ENCODE measurements around the gene STOM.
A peak's percentile ranks its signal among the peaks of the same experiment; 100 is the strongest.

Gene STOM

DNA sequence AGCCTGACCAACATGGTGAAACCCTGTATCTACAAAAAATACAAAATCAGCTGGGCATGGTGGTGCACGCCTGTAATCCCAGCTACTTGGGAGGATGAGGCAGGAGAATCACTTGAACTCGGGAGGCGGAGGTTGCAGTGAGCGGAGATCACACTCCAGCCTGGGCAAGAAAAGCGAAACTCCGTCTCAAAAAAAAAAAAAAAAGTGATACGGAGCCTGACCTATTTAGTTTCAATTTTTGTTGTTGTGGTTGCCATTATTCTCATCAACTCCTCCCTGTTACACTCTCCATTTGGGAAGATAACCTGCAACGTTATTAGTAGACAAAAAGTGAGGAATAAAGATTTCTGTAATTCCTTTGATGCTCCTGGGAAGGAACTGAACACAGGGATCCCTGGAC, 1.3 kb downstream of the STOM start:
- Histone ChIP-seq H3K4me3 (ENCODE audit: low read depth, low read length) (peak overlapping the region; percentile 67), H3K27ac (ENCODE audit: low read depth, low read length) (no peak overlapping the region), H3K36me3 (ENCODE audit: control insufficient read depth, insufficient read depth, low read length) (no peaks in the 10 kb centered on the region), H3K9me3 (ENCODE audit: control insufficient read depth, insufficient read depth, low read depth, low read length) (no peaks in the 10 kb centered on the region), H3K27me3 (ENCODE audit: control insufficient read depth, insufficient read depth, low read length) (peaks cover 12% of the 10 kb centered on the region), H3K9ac (ENCODE audit: low read length) (no peak overlapping the region), H3K4me1 (ENCODE audit: control insufficient read depth, insufficient read depth, low read length) (peaks cover 31% of the 10 kb centered on the region)

DNA sequence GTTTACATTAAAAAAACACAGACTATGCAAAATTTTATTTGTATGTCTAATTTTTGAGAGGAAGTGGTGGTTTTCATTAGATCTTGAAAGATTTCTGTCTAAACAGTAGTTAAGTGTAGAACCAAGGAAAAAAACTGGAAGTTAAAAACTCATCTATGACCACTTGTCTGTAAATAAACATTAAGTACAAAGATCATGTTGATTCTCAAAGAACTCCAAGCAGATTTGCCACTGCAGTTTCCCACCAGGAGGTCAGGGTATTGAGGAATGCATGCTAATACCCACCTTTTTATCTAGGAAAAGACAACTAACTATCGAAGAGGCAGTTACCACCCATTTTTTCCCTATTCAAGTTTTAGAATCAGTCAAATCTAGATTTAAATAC, 1.9 kb downstream of the STOM start:
- Histone ChIP-seq H3K36me3 (ENCODE audit: control insufficient read depth, insufficient read depth, low read length) (no peaks in the 10 kb centered on the region), H3K27ac (ENCODE audit: low read depth, low read length) (peak overlapping the region; percentile 35; the same call in 1 of the 2 replicates), H3K4me3 (ENCODE audit: low read depth, low read length) (peak overlapping the region; percentile 16; the same call in 1 of the 2 replicates), H3K9me3 (ENCODE audit: control insufficient read depth, insufficient read depth, low read depth, low read length) (no peaks in the 10 kb centered on the region), H3K4me1 (ENCODE audit: control insufficient read depth, insufficient read depth, low read length) (peaks cover 29% of the 10 kb centered on the region), H3K27me3 (ENCODE audit: control insufficient read depth, insufficient read depth, low read length) (peaks cover 12% of the 10 kb centered on the region), H3K9ac (ENCODE audit: low read length) (no peak overlapping the region)

DNA sequence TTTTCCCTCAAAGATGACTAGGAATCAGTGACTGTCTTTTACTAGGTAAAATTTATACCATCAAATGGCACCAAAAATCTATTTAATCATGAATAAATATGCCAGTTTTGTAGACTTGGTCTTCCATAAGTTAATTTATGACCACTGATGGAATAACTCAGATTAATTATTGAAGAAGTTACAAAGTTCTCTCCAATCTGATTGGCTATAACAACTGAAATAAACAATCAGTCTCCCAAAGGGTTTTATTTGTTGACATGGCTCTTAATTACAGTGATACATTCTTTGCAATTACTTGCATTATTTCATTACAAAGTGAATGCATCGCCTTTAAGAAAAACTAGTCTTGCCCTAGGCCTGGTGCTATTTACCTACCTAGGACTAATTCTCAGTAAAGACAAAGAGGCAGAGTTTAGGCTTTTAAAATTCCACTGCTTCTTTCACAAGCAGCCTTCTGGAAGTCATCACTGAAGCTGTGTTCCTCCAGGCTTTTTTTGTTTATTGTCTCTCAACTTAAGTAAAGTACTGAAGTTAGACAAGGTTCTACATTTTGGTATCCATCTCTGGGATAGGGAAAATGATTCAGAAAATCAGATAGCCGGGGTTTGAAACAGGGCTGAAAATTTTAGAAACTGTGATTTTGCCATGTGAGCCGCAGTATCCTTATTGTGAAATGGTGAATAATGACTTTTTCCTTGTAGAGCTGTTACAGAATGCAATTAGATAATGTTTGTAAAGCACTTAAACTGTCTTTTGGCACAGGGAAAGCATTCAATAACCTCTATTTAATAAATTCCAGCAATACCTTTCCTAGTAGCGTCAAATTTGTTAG, 2.5 kb downstream of the STOM start:
- H3K9me3 ChIP-seq (ENCODE audit: control insufficient read depth, insufficient read depth, low read depth, low read length) = no peaks in the 10 kb centered on the region
- peaks cover 12% of the 10 kb centered on the region for H3K27me3 ChIP-seq (ENCODE audit: control insufficient read depth, insufficient read depth, low read length)
- H3K4me1 ChIP-seq (ENCODE audit: control insufficient read depth, insufficient read depth, low read length) = peaks cover 27% of the 10 kb centered on the region
- H3K36me3 ChIP-seq (ENCODE audit: control insufficient read depth, insufficient read depth, low read length) = no peaks in the 10 kb centered on the region
- H3K4me3 ChIP-seq (ENCODE audit: low read depth, low read length) = peak overlapping the region; percentile 16; the same call in 1 of the 2 replicates
- peak overlapping the region; percentile 35; the same call in 1 of the 2 replicates for H3K27ac ChIP-seq (ENCODE audit: low read depth, low read length)
- H3K9ac ChIP-seq (ENCODE audit: low read length) = no peak overlapping the region

DNA sequence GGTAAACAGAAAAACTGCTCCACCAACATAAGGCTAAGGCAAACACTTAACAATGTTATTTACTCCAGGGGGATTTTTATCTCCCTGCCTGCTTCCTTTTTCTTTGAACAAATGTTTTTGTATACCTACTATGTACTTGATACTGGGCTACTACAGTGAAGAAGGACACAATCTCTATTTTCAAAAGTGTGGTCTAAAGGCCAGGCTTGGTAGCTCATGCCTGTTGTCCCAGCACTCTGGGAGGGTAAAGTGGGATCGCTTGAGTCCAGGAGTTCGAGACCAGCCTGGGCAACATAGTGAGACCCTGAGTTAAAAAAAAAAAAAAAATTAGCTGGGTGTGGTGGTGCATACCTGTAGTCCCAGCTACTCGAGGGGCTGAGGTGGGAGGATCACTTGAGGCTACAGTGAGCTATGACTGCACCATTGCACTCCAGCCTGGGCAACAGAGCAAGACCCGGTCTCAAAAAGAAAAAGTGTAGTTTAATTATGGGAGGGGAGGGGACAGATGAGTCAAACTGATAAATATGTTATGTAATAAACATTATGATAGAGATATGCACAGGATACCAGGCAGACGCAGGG, 3.3 kb downstream of the STOM start:
- H3K36me3 ChIP-seq (ENCODE audit: control insufficient read depth, insufficient read depth, low read length) = no peaks in the 10 kb centered on the region
- peaks cover 27% of the 10 kb centered on the region for H3K4me1 ChIP-seq (ENCODE audit: control insufficient read depth, insufficient read depth, low read length)
- H3K4me3 ChIP-seq (ENCODE audit: low read depth, low read length) = no peak overlapping the region
- H3K9ac ChIP-seq (ENCODE audit: low read length) = no peak overlapping the region
- no peaks in the 10 kb centered on the region for H3K9me3 ChIP-seq (ENCODE audit: control insufficient read depth, insufficient read depth, low read depth, low read length)
- peaks cover 12% of the 10 kb centered on the region for H3K27me3 ChIP-seq (ENCODE audit: control insufficient read depth, insufficient read depth, low read length)
- no peak overlapping the region for H3K27ac ChIP-seq (ENCODE audit: low read depth, low read length)

DNA sequence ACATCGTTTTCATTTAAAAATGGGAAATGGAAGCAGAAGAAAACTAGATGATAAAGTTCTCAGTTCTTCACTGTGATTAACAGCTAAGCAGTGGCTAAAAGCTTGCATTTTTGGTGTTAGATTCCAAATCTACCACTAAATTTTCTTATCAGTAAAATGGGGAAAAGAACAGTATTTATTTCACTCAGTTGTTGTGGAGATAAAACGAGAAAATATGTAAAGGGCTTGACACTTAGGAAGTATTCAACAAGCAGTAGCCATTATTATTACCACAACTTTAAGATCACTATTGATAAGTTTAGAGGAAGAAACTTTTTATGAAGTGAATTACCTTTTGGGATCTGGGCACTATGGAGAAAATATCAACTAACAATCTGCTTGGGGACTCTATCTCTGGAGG, 4.5 kb downstream of the STOM start:
- no peak overlapping the region for H3K27ac ChIP-seq (ENCODE audit: low read depth, low read length)
- peaks cover 27% of the 10 kb centered on the region for H3K4me1 ChIP-seq (ENCODE audit: control insufficient read depth, insufficient read depth, low read length)
- H3K36me3 ChIP-seq (ENCODE audit: control insufficient read depth, insufficient read depth, low read length) = no peaks in the 10 kb centered on the region
- H3K9me3 ChIP-seq (ENCODE audit: control insufficient read depth, insufficient read depth, low read depth, low read length) = no peaks in the 10 kb centered on the region
- no peak overlapping the region for H3K9ac ChIP-seq (ENCODE audit: low read length)
- peaks cover 12% of the 10 kb centered on the region for H3K27me3 ChIP-seq (ENCODE audit: control insufficient read depth, insufficient read depth, low read length)
- no peak overlapping the region for H3K4me3 ChIP-seq (ENCODE audit: low read depth, low read length)

DNA sequence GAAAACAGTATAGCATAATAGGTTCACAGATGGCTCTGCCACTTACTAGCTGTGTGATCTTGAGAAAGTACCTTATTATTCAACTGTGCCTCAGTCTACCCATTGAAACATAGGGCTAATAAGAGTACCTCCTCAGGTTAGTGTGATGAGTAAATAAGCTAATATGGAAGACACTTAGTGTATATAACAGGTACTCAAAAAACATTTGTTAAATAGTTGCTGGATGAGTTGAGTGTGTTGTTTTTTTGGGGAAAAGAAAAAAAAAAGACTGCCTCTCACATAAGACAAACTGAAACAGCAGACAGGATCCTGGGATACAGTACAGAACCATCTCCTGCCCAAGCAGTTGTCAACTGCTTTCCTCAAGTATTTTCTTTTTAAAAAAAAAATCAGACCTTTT, 5.2 kb downstream of the STOM start:
- H3K9me3 ChIP-seq (ENCODE audit: control insufficient read depth, insufficient read depth, low read depth, low read length) = no peaks in the 10 kb centered on the region
- H3K4me3 ChIP-seq (ENCODE audit: low read depth, low read length) = no peak overlapping the region
- H3K27ac ChIP-seq (ENCODE audit: low read depth, low read length) = no peak overlapping the region
- H3K9ac ChIP-seq (ENCODE audit: low read length) = no peak overlapping the region
- peaks cover 11% of the 10 kb centered on the region for H3K27me3 ChIP-seq (ENCODE audit: control insufficient read depth, insufficient read depth, low read length)
- no peaks in the 10 kb centered on the region for H3K36me3 ChIP-seq (ENCODE audit: control insufficient read depth, insufficient read depth, low read length)
- H3K4me1 ChIP-seq (ENCODE audit: control insufficient read depth, insufficient read depth, low read length) = peaks cover 27% of the 10 kb centered on the region

DNA sequence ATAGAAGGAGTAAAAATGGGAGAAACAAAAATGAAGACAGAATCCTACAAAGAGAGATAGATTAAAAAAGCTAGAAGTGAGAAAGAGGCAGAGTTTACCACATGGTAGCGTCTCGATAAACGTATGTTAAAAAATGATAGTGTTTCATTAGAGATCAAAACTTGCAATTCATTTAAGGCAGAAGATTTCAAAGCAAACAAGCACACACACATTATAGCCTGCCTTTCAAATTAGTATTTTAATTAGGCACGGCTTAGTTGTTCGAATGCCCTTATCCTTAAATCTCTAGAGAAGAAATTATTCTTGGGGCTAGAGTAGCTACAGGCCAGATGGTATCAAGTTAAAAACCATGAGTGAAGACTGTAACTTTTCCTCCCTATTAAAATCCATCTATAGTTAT, 6.0 kb downstream of the STOM start:
- Histone ChIP-seq H3K4me1 (ENCODE audit: control insufficient read depth, insufficient read depth, low read length) (peaks cover 25% of the 10 kb centered on the region), H3K9me3 (ENCODE audit: control insufficient read depth, insufficient read depth, low read depth, low read length) (no peaks in the 10 kb centered on the region), H3K27me3 (ENCODE audit: control insufficient read depth, insufficient read depth, low read length) (peaks cover 3% of the 10 kb centered on the region), H3K4me3 (ENCODE audit: low read depth, low read length) (no peak overlapping the region), H3K9ac (ENCODE audit: low read length) (no peak overlapping the region), H3K36me3 (ENCODE audit: control insufficient read depth, insufficient read depth, low read length) (no peaks in the 10 kb centered on the region), H3K27ac (ENCODE audit: low read depth, low read length) (no peak overlapping the region)

DNA sequence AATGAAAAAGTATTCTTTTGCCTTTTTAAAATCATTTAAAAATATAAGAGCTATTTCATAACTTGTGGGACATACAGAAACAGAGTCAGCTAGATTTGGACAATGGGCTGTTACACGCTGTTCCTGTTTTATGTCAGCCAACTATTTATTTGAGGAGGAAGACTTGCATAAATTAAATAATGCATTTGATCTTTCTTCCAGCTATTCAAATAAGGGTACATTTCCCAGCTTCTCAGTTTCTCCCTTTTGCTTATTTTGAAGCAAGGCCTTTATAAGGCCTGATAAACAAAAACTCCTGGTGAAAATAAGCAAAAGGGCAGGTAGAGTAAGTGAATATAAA, 6.5 kb downstream of the STOM start:
- Histone ChIP-seq H3K27me3 (ENCODE audit: control insufficient read depth, insufficient read depth, low read length) (no peaks in the 10 kb centered on the region), H3K4me3 (ENCODE audit: low read depth, low read length) (no peak overlapping the region)

DNA sequence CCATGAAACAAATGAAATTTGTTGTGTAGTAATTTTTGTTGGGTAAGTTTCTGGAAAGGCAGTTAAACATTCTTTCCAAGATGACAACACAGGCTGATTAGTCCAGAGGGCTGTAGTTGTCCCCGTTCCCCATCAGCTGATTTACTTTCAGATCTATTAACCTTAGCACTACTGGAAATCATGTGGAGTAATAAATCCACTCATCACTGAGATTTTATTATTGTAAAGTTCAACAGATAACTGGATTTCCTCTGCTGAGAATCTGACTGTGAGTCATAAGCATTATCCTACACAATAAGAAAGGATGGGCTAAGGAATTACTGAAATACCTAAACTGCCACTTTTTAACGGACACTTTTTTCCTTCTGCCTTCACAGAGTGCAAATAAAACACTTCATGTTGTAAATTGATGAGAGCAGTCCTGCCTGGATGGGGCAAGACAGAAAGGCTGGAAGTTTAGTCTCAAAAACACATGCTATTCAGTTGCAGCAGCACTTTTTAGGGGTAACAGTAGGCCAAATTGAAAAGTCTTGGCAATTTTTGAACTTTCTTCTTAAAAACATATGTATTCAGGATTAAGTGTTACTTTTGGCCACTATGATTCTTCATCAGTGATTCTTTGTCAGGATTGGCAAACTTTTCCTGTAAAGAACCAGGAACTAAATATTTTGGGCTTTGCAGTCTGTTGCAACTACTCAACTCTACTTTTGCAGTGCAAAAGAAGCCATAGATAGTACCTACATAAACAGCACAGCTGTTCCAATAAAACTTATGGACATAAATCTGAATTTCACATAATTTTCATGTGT, 7.0 kb downstream of the STOM start:
- no peaks in the 10 kb centered on the region for H3K27me3 ChIP-seq (ENCODE audit: control insufficient read depth, insufficient read depth, low read length)
- H3K27ac ChIP-seq (ENCODE audit: low read depth, low read length) = no peak overlapping the region
- peaks cover 18% of the 10 kb centered on the region for H3K4me1 ChIP-seq (ENCODE audit: control insufficient read depth, insufficient read depth, low read length)
- H3K9me3 ChIP-seq (ENCODE audit: control insufficient read depth, insufficient read depth, low read depth, low read length) = no peaks in the 10 kb centered on the region
- no peaks in the 10 kb centered on the region for H3K36me3 ChIP-seq (ENCODE audit: control insufficient read depth, insufficient read depth, low read length)
- no peak overlapping the region for H3K4me3 ChIP-seq (ENCODE audit: low read depth, low read length)
- no peak overlapping the region for H3K9ac ChIP-seq (ENCODE audit: low read length)

More for the DNA sequence above, 6.5 kb downstream of the STOM start:
- Histone ChIP-seq H3K27ac (ENCODE audit: low read depth, low read length) (no peak overlapping the region), H3K4me1 (ENCODE audit: control insufficient read depth, insufficient read depth, low read length) (peaks cover 22% of the 10 kb centered on the region), H3K9me3 (ENCODE audit: control insufficient read depth, insufficient read depth, low read depth, low read length) (no peaks in the 10 kb centered on the region), H3K9ac (ENCODE audit: low read length) (no peak overlapping the region), H3K36me3 (ENCODE audit: control insufficient read depth, insufficient read depth, low read length) (no peaks in the 10 kb centered on the region)

DNA sequence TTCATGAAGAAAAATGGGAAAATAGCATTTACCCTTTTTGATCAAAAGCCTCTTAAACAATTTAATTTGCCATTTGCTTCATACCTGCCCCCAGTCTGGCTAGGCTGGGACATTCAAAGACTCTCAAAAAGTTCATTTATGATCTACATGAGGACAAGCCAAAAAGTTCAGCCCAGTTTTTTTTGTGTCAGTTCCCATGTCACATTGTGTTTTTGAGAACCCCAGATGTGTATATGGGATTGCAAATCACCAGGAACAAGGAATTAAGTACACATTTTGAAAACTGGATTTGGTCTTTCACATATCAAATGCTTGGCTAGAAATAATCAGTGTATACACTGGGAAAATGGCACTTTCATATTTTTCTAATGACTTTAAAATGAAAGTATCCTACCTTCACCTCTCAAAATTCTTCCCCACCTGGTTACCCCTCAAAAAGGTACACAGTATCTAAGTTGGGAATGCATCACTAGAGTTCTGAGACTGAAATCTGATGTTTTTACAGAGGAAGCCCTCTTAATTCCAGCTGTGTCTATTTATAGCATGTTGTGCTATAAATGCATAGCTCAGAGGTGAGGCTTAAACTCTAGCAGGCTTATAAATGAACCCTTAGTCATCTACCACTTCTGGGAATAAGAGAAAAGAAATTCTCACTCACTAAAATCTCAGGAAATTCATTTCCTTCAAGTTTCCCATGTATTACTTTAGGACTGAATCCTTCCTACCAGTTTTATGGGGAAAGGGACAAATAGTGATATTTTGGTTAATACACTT, 9.3 kb downstream of the STOM start:
- no peak overlapping the region for H3K9ac ChIP-seq (ENCODE audit: low read length)
- no peaks in the 10 kb centered on the region for H3K27me3 ChIP-seq (ENCODE audit: control insufficient read depth, insufficient read depth, low read length)
- no peak overlapping the region for H3K4me3 ChIP-seq (ENCODE audit: low read depth, low read length)
- H3K36me3 ChIP-seq (ENCODE audit: control insufficient read depth, insufficient read depth, low read length) = 0 out of 2 replicates have a peak, but pooled peaks cover 3% of the 10 kb centered on the region
- H3K4me1 ChIP-seq (ENCODE audit: control insufficient read depth, insufficient read depth, low read length) = peaks cover 7% of the 10 kb centered on the region; the same call in 1 of the 2 replicates
- no peaks in the 10 kb centered on the region for H3K9me3 ChIP-seq (ENCODE audit: control insufficient read depth, insufficient read depth, low read depth, low read length)
- H3K27ac ChIP-seq (ENCODE audit: low read depth, low read length) = no peak overlapping the region

Measured in HUES6 (cell line).